ENCODE data around the gene NLRX1.
"Not testable (repeated sequence)": the region's sequence is repeated elsewhere in the genome, so short reads cannot be mapped to it uniquely, and the experiment has no call there.

NLRX1 gene, protein sequence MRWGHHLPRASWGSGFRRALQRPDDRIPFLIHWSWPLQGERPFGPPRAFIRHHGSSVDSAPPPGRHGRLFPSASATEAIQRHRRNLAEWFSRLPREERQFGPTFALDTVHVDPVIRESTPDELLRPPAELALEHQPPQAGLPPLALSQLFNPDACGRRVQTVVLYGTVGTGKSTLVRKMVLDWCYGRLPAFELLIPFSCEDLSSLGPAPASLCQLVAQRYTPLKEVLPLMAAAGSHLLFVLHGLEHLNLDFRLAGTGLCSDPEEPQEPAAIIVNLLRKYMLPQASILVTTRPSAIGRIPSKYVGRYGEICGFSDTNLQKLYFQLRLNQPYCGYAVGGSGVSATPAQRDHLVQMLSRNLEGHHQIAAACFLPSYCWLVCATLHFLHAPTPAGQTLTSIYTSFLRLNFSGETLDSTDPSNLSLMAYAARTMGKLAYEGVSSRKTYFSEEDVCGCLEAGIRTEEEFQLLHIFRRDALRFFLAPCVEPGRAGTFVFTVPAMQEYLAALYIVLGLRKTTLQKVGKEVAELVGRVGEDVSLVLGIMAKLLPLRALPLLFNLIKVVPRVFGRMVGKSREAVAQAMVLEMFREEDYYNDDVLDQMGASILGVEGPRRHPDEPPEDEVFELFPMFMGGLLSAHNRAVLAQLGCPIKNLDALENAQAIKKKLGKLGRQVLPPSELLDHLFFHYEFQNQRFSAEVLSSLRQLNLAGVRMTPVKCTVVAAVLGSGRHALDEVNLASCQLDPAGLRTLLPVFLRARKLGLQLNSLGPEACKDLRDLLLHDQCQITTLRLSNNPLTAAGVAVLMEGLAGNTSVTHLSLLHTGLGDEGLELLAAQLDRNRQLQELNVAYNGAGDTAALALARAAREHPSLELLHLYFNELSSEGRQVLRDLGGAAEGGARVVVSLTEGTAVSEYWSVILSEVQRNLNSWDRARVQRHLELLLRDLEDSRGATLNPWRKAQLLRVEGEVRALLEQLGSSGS

DNA sequence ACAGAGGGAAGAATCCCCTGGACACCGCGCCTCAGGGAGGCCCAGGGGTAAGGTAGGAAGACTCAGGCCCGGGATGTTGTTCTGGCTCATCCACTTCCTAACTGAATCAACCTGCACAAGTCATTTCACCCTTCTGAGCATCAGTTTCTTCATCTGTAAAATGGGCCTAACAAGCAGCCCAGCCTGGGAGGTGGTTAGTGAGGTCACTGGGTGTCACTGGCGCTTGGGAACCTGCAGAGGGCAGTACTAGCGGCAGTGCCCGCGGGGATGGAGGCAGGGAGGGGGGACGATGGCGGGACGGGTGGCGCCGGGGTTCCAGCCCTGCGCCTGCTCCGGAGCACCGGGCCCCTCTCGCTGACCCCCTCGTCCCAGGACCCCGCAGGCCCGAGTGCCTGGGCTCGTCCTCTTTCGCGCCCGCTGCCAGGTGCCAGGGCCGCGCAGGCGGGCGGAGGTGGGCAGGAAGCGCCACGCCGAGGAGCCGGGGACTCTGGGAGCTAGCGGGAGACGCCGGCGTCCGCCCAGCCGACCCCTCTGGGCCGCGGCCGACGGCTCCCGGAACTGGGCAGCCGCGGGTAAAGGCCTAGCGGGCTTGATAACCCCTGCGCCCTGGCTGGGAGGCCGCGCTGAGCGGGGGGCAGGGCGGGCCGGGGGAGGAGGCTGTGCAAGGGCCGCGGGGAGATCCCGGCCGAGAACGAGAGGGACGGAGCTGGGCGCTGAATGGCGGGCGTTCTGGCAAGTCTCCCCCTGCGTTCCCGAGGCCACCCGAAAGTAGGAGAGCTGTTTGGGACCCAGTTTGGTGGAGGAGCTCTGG, at the start of gene NLRX1:
Gene NLRX1, plus strand, starts transcription at position 255 of the 811 bp plus-strand sequence. CDS start 2,679 bp downstream, outside the sequence.
- FAIRE-seq, result no peak

GRCh38 chr11:119118946-119119345, 49.6 kb upstream of the NLRX1 start:
- no peak for FAIRE-seq

GRCh38 chr11:119120639-119121007, 47.9 kb upstream of the NLRX1 start:
- no peak for FAIRE-seq

- peak; percentile 86 for FAIRE-seq
Measured at GRCh38 chr11:119121008-119121810, 47.3 kb upstream of the NLRX1 start, which contains the start of gene HINFP. HINFP (plus strand) TSS chr11:119121580; CDS start chr11:119126945, 5,365 bp downstream.

DNA sequence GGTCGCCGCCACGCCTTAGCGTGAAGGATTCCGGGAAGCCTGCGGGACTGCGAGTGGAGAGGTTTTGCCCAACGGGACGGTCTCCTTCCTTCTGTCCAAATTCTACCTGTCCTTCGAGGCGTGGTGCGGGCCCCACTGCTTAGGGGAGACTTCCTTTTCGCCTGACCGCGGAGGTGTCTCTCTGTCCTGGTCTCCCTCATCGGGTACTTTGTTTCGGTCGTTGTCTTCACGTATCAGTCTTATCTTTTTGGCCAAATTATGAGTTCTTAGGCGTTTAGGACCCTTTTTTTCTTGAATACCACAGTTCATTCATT, 46.8 kb upstream of the NLRX1 start:
- no peak for FAIRE-seq

DNA sequence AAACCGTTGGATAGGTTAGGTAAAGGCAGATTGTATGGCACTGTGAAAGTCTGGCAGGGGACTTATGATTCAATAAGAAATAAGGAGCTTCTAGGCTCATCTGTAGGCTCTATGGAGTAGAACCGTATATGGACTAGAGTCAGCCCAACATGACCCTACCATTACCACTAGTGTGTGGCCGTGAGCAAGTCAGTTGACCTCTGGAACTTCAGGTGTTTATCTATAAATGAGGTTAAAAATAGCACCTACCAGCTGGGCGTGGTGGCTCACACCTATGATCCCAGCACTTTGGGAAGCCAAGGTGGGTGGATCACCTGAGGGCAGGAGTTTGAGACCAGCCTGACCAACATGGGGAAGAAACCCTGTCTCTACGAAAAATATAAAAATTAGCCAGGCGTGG, 42.7 kb upstream of the NLRX1 start:
- no peak for FAIRE-seq

DNA sequence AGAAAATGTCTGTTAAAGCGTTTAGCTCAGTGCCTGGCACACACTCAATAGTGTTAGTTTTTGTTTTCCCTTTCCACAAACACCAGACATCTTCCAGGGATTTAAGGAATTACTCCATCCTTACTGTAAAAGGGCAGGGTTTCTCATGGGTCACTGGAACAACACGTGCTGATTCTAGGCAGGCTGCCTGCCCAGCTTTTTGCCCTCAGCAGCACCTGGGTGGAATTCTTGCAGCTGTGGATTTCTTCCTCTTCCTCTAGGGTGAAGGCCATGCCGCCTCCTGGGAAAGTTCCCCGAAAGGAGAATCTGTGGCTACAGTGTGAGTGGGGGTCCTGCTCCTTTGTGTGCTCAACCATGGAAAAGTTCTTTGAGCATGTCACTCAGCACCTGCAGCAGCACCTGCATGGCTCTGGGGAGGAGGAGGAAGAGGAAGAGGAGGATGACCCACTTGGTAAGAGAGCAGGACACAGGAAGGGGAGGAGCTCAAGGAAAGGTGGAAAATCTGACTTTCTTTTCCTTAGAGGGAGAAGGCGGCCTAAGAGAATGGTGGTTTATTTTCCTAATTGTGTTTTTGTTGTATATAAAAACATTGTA, 41.8 kb upstream of the NLRX1 start:
- no peak for FAIRE-seq

- FAIRE-seq, result no peak
Measured at GRCh38 chr11:119130662-119131061, 37.9 kb upstream of the NLRX1 start.

- FAIRE-seq, result no peak
Measured at GRCh38 chr11:119134389-119134978, 34.0 kb upstream of the NLRX1 start.

GRCh38 chr11:119139276-119139675, 29.2 kb upstream of the NLRX1 start:
- not testable (repeated sequence) for FAIRE-seq

DNA sequence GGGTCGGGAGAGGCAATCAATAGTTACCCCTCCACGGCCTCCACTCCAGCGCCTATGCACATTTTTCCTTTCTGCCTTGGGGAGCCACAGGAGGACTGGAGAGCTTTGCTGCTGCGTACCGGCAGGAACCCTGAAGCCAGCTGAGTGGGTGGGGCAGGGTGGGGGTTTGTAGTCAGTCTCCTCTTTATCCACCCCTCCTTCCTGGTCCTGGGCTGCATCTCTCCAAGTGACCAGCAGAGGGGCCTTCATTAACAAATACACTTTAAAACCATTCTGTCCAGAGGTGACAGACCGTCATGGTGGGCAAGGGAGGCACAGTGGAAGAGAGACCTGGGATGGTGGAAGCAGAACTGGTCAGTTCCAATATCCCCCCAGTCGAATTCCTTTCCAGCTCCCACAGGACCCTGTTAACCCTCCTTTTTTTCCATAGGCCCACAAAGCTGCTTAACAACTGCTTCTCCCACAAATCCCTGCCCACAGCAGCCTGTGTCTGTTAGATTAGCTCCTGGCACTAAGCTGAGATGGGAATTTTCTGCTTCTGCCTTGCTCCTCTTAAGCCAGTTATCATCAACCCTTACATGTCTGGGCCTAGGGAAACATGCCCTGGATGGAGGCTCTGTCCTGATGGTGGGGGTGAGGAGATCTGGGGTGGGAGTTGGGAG, 23.6 kb upstream of the NLRX1 start:
- no peak for FAIRE-seq

DNA sequence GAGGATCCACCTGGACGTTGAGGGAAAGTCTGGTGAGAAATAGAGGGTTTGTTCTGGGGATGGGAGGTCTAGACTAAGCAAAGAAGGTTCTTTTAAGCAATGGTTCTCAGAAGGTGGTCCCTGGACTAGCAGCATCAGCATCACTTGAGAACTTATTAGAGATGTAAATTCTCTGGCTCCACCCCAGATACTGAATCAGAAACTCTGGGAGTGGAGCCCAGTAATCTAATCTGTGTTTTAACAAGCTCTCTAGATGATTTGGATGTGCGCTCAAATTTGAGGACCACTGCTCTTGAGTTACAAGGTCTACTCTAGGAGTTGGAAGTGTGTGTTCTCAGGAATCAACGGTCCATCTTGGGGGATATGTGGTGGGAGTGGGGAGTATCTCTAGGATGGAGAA, 23.0 kb upstream of the NLRX1 start:
- no peak for FAIRE-seq

DNA sequence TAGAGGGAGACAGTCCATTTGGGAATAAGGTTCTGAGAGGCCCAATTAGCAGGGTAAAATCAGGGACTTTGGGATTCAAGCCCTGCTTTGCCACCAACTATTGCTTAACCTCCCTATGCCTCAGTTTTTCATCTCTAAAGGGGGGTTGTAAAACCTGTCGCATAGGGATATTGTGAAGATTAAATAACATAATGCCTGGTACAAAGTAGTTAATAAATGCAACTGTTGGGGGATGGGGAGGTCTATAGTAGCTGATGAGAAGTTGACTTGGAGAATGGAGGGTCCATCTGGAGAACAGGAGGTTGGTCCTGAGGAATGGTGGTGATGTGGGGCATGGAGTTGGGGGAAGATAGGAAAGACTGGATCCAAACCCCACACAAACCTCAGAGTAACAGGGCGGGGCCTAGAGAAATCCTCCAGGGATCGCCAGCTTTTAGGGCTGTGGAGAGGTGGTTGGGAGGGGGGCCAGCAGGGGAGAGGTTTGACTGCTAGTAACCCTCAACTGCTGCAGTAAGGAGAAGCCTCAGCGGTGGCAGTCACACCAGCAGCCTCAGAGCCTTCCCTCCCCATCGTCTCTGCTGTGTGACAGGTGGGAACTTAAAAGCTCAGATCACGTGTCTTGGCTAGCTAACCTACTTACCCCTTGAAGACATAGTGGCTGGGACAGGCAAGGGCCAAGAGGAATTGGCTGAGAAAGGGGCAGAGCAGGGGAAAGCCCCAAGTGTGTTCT, 20.8 kb upstream of the NLRX1 start:
- FAIRE-seq, result no peak

GRCh38 chr11:119148720-119149017, 19.9 kb upstream of the NLRX1 start:
- FAIRE-seq, result no peak

GRCh38 chr11:119149018-119149785, 19.3 kb upstream of the NLRX1 start, which contains the start of gene ABCG4:
ABCG4 (plus strand) TSS chr11:119149052; CDS start chr11:119149966, 914 bp downstream.
- FAIRE-seq, result no peak

- no peak for FAIRE-seq
Measured at GRCh38 chr11:119149786-119150275, 18.7 kb upstream of the NLRX1 start.

GRCh38 chr11:119152043-119152442, 16.5 kb upstream of the NLRX1 start:
- no peak for FAIRE-seq

- no peak for FAIRE-seq
Measured at GRCh38 chr11:119152604-119153003, 15.9 kb upstream of the NLRX1 start.
